Measurements from ENCODE around the gene GRIK5.
A peak's percentile ranks its signal among the peaks of the same experiment; 100 is the strongest.
"Not testable (repeated sequence)": the region's sequence is repeated elsewhere in the genome, so short reads cannot be mapped to it uniquely, and the experiment has no call there.

DNA sequence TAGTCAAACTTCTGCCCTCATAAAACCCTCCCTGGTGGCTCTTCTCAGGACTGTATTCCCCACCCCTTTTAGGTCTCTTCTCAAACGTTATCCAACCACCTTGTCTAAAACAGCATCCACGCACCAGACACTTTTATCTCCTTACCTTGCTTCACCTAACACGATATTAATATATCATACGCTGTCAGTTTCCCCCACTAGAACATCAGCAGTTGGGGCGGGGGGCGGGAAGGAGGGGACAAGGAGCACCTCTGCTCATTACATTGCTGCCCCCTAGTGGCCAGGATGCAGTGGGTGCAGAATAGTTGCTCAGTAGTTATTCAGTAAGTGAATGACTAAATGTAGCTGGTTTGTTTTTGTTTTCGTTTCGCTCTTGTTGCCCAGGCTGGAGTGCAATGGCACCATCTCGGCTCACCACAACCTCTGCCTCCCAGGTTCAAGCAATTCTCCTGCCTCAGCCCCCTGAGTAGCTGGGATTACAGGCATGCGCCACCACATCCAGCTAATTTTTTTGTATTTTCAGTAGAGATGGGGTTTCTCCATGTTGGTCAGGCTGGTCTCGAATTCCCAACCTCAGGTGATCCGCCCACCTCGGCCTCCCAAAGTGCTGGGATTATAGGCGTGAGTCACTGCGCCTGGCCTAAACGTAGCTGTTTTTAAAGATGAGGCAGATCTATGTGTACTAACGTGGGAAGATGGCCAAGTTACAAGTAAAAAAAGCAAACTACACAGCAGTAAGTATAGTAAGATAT lies 35.2 kb downstream of the GRIK5 start:
- not testable (repeated sequence) for TF ChIP-seq EP300, POLR2AphosphoS5, POLR2A (IDR thresholded peaks at IDR 0.05)
- TF ChIP-seq, protein P1, sequence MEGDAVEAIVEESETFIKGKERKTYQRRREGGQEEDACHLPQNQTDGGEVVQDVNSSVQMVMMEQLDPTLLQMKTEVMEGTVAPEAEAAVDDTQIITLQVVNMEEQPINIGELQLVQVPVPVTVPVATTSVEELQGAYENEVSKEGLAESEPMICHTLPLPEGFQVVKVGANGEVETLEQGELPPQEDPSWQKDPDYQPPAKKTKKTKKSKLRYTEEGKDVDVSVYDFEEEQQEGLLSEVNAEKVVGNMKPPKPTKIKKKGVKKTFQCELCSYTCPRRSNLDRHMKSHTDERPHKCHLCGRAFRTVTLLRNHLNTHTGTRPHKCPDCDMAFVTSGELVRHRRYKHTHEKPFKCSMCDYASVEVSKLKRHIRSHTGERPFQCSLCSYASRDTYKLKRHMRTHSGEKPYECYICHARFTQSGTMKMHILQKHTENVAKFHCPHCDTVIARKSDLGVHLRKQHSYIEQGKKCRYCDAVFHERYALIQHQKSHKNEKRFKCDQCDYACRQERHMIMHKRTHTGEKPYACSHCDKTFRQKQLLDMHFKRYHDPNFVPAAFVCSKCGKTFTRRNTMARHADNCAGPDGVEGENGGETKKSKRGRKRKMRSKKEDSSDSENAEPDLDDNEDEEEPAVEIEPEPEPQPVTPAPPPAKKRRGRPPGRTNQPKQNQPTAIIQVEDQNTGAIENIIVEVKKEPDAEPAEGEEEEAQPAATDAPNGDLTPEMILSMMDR (IDR thresholded peaks at IDR 0.05): peak in 3 of 4 experiments; percentile 60 to 87 (median 75)

All from gastroesophageal sphincter (tissue), 3 donors.